GM19240 (cell line): ENCODE measurements around the gene NUP37.
"Not testable (repeated sequence)": the region's sequence is repeated elsewhere in the genome, so short reads cannot be mapped to it uniquely, and the experiment has no call there.

Experiments
- DNase-seq: peaks from one replicate; pipeline ENCODE4 v3.0.0; 2011; ENCODE audit warnings: low spot score; ENCODE audit not compliant: insufficient read length

NUP37 gene

DNA sequence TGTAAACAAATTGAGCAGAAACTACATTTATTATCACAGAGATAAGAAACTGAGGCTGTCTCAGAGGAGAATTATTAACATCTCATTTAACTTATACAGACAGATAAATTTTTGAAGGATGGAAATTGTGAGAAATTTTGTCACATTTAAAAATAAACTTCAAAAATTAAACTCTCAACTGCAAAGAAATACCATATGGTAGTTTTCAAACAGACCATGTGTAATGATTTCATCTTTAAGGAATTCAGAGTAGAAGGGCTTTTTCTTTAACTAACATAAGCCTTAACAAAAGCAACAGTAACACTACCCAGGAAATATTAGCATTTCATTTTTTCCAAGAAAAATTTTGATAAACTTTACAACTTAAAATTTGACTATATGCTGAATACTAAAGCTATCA, 26.6 kb downstream of the NUP37 start:
- DNase-seq = no peak

DNA sequence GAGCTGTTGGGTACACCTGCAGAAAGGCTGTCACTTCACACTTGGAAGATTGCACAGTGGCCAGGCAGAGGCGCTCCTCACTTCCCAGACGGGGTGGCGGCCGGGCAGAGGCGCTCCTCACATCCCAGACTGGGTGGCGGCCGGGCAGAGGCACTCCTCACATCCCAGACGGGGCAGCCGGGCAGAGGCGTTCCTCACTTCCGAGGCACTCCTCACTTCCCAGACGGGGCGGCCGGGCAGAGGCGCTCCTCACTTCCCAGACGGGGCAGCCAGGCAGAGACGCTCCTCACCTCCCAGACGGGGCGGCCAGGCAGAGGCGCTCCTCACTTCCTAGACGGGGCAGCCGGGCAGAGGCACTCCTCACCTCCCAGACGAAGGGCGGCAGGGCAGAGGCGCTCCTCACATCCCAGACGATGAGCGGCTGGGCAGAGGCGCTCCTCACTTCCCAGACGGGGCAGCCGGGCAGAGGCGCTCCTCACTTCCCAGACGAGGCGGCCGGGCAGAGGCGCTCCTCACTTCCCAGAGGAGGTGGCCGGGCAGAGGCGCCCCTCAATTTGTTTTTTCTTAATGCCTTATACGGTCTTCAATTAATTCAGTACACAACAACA, 30.6 kb downstream of the NUP37 start:
- not testable (repeated sequence) for DNase-seq

DNA sequence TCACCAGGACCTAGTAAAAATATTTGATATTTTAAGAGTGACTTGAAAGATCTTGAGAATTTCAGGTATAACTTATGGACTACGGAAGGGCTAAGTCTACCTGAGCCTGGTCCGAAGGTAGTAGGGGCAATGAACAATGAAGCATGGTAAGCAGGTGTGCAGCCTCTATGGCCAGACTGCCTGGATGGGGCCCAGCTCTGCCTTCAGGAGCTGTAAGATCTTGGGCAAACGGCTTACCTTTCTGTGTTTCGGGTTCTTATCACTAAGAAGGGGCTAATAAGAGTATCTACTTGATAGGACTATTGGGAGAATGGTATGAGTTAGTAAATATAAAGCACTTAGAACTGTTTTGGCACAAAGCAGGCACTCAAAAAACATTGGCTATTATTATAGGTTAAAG, 39.1 kb downstream of the NUP37 start:
- DNase-seq = no peak

DNA sequence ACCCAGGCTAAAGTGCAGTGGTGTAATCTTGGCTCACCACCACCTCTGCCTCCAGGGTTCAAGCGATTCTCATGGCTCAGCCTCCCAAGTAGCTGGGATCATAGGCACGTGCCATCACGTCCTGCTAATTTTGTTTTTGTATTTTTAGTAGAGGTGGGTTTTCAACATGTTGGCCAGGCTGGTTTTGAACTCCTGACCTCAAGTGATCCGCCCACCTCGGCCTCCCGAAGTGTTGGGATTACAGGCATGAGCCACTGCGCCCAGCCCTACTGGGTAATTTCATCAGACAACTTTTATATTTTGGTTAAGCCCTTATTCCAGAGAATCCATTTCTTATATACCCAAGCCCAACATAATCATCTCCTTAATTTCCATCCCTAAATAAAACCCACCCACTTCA, 47.8 kb downstream of the NUP37 start:
- DNase-seq = not testable (repeated sequence)

DNA sequence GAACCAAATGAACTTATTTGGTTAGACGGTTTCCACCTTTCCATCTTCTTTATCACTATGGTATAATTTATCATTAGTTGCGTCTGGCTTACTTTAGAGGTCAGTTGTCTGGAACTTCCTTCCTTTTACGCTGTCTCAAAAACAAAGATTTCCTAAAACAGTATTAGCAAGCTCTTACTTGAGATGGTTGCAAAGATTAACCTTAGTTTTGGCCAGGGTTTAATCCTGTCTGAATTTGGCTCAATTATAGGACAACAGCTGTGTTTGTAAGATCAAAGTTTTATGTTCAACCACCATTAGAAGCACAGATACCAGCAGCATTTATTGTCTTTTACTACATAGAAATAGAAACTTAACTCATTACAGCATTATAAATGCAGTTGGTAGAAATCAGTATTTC, 50.2 kb downstream of the NUP37 start:
- no peak for DNase-seq

DNA sequence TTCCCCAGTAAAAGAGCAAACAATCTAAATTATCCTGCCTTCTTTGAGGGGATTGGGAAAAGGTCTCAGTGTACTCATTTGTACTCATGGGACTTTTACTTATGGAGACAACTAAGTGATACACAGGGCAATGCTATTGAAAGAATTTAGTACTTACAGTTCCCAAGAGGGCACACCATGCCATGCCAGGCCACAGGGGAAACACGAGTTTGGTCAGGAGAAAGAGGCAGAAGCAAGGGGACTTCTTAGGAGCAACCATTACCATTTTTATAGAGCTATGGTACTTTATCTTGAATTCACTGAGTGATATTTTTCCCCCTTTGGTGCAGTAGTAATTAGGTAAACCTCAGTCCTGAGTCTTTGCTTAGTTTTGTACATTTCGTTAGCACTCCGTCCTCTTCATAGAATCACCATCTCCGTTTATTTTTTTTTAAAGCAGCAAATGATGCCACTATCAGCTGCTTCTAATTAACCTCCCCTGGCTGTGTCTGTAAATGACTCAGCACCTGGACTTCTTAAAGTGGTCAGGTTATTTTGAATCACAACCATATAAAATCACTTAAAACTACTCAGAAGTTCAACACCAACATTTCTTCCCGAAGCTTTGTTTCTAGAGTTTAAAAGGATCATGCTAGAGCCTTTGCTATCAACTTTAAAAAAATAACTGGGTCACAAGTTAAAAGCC, 52.2 kb downstream of the NUP37 start:
- no peak for DNase-seq

DNA sequence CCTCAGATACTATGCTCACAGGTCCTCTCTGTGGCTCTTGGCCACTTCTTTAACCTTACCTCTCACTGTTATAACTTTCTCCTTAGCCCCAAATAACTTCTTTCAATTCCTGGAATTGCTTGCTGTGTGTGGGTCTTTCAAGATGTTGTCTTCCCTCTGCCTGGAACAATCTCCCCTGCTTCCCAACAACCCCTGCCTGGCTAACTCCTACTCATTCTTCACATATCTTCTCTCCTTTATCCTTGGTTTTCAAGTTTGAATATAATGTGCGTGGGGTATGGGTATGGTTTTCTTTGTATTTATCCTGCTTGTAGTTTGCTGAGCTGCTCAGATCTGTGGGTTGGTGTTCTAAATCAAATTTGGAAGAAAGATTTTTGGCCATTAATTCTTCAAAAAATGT, 55.4 kb downstream of the NUP37 start:
- no peak for DNase-seq

DNA sequence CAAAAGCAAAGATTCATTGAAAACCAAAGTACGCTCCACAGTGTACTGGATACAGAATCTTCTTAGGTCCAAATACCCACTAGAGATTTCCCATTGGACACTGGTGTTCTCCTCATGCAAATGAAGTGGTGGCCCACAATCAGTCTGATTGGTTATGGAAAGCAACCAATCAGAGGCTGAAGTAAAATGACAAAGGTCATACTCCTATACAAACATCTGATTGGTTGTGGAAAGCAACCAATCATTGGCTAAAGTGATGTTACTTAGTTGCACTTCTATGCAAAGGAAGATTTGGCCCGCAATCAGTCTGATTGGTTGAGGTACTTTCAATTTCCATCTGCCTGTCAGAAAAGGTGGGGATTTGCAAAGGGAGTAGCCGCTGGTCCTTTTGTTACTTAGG, 56.8 kb downstream of the NUP37 start:
- DNase-seq = no peak

DNA sequence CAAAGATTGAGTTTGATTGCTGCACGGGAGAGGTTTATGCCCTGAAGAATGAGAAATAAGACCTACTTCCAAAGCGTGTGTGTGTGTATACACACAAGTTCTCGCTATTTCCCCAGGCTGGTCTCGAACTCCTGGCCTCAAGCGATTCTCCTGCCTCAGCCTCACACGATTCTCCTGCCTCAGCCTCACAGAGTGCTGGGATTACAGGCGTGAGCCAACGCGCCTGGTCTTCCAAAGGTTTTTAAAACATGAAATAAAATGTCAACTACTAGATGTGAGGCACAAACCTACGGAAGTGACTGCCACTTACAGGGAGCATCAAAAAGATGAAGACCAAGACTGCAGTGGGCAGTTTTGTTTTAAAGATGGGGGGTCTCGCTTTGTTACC, 57.5 kb downstream of the NUP37 start:
- no peak for DNase-seq

DNA sequence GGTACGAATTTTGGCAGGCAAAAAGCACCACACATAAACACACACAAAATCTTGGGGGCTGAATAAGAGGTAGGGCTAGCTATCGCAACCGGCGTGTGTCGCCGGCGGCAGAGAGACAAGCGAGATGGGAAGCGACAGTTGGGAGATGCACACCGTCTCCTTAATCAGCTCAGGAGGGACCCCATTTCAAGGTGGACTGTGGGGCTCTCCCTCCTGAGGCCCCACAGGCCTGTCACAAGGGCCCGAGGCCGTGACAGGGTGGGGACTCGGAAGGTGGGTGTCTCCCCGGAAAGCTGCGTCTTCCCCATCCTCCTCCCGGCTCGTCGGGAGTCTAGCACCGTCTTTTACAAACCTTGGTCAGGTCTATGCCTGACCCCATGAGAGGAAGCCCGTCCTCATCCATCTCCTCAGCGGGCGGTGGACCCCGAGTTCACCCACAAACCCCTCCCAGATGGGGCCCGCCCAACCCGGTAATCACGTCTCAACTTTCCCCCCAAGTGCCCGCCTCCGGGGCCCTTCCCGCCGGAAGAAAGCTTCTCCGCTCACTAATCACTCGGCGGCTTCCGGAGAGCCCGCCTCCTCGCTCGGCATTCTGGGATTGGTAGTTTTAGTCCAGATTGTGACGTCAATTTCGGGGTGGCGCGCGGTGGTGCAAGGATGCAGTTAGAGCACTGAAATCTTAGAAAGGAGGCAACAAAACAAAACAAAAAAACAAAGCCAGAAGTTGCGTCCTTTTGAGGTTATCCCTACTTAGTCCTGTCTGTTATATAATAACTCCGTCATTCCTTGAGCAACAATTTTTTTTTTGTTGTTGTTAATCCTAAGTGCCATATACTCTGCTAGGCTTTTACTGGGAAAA, 58.1 kb downstream of the NUP37 start, which contains the start of gene WASHC3:
WASHC3 (minus strand) TSS at position 432 of the 859 bp plus-strand sequence; CDS start at position 403, 29 bp downstream.
- DNase-seq = peak; percentile 41

DNA sequence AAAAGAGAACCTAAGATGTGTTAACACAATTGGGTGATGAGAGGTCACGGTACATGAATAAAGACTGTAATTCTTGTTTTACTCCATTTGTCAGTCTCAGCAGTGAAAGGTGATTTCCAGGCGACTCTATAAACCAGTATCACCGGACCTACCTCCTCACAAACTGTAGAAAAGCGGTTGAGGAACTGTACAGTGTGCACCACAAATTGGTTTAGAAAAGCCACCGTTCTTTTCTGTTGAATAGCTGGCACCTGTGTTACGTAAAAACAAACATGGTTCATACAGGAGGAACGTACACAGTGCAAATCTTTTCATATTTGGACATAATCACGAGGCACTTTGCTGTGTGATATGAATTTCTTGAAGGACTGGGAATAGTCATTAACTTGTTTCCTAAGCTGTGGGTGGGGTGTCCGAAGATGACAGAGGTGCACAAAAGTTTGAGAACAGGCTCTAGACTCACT, 58.8 kb downstream of the NUP37 start:
- DNase-seq = no peak

DNA sequence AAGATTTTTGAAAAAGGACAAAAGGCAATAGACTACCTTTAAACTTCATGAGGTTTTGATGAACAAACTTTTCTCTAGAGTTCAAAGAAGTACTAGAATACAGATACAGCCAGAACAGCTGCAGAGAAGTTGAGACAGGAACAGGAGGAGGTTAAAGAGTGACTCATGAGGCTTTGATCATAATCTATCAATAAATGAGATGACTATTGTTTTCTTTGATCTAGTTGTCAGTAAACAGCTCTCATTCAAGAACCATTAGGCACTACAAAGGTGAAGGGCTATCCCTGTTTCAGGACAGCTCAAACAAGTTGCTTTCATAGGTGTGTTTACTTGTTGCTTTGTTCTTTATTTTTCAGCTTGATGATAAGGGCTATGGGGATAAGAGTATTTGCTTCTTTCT, 60.6 kb downstream of the NUP37 start:
- DNase-seq = no peak

DNA sequence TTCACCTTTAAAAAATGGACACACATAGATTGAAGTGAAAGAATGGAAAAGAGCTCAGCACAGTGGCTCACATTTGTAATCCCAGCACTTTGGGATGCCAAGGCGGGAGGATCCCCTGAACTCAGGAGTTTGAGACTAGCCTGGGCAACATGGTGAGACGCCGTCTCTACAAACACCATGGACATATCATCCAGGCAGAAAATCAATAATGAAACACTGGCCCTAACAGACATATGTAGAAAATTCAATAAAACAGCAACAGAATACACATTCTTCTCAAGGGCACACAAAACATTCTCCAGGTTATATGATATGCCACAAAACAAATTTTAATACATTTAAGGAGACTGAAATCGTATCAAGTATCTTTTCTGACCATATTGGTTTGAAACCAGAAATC, 65.6 kb downstream of the NUP37 start:
- DNase-seq = no peak

DNA sequence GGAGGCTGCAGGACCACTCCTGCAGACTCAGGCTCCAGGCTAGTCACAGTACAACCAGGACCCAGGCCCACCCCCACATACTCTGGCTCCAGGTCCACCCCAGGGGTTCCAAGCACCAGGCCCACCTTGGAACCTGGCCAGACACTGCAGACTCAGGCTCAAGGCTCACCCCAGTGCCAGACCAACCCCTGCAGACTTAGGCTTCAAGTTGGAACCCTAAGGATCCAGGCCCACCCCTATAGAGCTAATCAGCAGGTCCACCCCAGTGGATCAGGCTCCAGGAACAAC, 66.9 kb downstream of the NUP37 start:
- DNase-seq = no peak

DNA sequence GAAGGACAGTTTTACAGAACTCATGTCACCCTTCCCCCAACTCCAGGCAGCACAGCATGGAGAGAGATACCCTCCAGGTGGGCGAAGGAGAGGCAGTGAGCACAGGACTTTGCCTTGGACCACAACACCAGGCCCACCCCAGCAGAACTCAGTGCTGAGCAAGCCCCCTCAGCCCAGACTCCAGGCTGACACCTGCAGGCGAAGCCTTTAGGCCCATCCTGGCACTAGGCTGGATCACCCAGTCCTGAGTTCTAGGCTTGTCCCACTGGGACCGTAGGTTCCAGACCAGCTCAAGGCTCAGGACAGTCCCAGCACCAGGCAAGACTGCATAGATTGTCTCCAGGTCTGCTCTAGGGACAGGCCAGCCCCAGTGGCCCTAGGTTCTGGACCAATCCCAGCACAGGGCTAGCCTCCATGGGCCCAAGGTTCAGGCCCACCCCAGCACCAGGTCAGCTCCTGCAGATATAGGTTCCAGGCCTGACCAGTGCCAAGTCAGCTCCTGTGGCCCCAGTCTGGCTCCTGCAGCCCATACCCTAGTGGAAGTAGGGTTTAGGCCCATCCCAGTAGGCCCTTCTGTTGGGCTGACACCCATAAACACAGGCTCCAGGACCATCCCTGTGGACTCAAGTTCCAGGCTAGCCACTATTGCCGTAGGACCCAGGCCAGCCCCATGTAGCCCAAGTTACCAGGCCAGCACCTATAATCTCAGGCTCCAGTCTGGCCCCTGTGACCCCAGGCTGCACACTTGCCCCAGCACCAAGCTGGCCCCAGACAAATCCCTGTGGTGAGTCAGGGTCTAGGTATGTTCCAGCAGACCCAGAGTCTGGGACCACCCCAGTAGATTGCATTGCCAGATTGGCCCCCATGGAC, 67.5 kb downstream of the NUP37 start:
- DNase-seq = no peak

DNA sequence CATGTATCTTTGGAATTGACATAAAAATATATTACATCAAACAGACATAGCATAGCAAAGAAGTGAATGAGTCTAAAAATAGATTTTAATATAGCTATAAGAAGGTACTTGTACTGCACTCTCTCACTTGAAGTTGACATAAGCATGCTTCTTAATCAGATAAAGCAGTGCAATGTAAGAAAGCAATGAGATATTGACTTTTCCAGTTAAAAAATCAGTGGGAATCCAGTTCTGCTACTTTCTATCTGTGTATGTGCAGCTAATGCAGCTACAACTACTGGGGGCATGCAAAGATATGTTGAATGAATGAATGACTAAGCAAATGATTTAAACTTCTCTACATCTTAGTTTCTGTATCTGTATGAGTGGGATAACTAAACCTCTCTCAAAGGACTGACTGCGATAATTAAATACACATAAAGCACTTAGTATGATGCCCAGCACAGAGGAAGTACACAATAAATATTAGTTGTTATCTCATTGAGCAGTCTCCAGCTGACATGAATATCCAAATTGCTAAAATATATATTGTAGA, 68.4 kb downstream of the NUP37 start:
- DNase-seq = no peak

DNA sequence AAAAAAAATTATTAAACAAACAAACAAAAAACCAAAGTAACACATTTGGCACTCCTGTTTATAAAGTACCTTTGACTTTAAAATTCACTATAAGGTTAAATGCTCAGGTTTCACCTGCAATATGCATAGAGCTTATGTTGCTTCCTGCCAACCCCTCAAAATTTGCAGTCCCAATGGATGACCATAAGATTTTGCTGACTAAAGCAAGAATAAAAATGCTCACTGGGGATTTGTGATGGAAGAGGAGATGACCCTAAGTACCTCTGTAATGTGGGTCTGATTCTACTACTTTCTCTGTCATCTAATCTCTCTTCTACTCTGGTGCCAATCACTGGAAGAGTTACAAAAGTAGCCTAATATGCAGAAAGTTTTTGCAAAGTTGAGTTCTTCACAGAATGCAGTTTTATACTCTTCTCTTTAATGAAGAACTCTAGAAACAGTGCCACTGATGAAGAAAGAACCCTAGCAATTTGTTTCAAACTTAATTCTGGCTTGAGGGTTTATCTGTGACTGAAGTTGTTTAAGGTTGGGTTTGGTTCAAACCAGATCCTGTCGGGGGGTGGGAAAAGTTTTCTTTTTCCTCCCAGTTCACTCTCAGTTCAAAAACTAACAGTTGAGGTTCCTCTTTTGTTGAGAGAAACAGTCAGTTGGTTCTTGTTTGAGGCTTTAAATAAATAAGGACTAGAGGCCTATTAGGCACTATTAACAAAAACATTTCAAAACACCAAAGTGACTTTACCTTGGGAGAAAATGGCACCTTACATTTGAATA, 69.1 kb downstream of the NUP37 start:
- no peak for DNase-seq

DNA sequence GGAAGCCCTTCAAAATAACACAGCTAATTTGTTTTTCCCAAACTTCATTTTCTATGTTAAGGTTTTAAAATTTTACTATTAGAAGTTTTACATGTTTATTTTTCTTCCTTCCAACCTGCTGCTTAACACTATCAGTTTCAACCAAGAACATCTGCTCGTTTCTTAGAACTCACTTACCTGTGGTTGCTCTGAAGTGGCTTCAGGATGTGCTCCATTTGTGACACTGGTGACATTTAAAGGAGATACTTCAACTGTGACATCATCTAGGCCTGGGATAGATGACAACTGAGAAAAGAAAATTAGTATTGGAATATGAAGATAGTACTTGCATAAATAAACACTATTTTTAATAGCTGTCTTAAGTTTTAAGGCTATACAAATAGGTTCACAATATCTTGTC, 76.0 kb downstream of the NUP37 start:
- DNase-seq = no peak

DNA sequence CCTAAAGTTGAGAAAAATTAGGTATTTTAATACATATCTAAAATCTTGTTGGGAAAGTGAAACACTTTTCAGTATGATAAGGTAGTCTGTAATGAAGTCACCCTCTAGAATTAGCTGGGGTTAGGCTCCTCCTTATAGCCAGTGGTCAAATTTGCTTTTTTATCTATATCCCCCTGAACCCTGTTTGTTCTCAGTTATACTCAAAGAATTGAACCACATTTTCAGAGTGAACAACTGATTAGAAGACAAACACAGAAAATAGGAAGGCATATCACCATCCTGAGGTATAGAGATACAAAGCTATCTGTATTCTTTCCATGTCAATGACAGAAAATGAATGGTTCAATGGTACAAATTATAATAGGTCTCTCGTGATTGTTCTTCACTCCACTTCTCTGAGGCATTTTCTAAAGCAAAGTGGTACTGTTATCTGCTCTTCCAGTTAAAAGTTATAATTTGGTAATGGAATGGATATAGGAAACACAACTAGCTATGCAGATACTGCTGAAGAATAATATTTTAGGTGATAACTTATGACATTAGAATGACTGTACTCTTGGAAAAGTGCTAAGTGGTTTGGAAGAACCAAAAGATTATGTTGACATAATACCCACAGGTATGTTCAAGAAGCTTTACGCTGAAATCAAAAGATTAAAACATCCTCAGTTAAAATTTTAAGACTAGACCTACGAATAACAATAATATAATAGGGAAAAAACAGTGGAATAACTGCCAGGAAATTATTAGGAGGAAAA, 85.7 kb downstream of the NUP37 start:
- no peak for DNase-seq

DNA sequence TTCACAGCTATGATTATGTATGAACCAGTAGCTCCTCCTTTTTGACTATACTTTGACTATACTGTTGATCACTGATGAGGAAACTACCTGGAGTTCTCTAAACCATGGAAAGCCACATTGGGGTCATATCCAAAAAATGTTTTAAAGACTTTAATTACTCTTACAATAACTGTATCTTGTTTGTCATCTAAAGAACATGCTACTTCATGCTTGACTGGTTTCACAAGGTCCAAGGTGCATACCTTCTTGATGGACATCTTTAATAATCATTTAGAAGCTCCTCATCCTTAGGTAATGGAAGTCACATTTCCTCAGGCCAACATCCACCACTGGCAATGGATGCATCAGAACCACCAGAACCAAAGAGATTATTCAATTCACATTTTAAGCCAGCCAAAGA, 88.1 kb downstream of the NUP37 start:
- DNase-seq = no peak
